PC-3 (cell line): ENCODE data around the gene RALB. TPM values are rescaled to one million over a fixed set of nuclear protein-coding genes. Genes with fewer than 3 reads are reported as not detected.

Experiments
- ATAC-seq: fragments of 200-7000 bp; cut with Tn5 transposase; 2 replicates; pipeline ENCODE4 v1.9.1; 2020; ENCODE audit warnings: mild to moderate bottlenecking, moderate library complexity
- BruUV-seq: library from RNA; stranded (reverse); fragments of 400-500 nt; replicated peaks from 2 replicates; lab custom pipeline; 2021; lab: Mats Ljungman, UMichigan
- CTCF ChIA-PET: fragments of 300-600 bp; sonication (Branson Sonifier 250); formaldehyde crosslinking; loops from one replicate; lab custom pipeline; 2022; ENCODE audit warnings: antibody characterized with exemption; lab: Charles Lee
- POLR2A ChIA-PET: fragments of 300-600 bp; sonication (Branson Sonifier 250); formaldehyde crosslinking; loops from one replicate; lab custom pipeline; 2022; ENCODE audit warnings: antibody characterized with exemption; ENCODE audit not compliant: unreplicated experiment; lab: Charles Lee
- DNase-seq: peaks from one replicate; pipeline ENCODE4 v3.0.0-alpha.2; 2015
- H2AFZ ChIP-seq: fragments of 300-600 bp; sonication (generic); 2 replicates; pipeline ENCODE4 v1.6.0; 2016; ENCODE audit warnings: antibody characterized with exemption, low read length
- H3F3A ChIP-seq: fragments of 300-600 bp; sonication (generic); one replicate; pipeline ENCODE4 v1.6.0; 2017; ENCODE audit warnings: antibody characterized with exemption, low read length, control low read depth, mild to moderate bottlenecking; ENCODE audit not compliant: unreplicated experiment
- H3K27ac ChIP-seq: fragments of 300-600 bp; sonication (generic); 2 replicates; pipeline ENCODE4 v1.5.1; 2016; ENCODE audit warnings: mild to moderate bottlenecking, low read length
- H3K27me3 ChIP-seq: fragments of 300-600 bp; sonication (generic); 2 replicates; pipeline ENCODE4 v1.6.1; 2016; ENCODE audit warnings: low read length, mixed read lengths
- H3K36me3 ChIP-seq: fragments of 300-600 bp; sonication (generic); 2 replicates; pipeline ENCODE4 v1.6.1; 2016; ENCODE audit warnings: low read depth, mixed run types, low read length, mixed read lengths
- H3K4me1 ChIP-seq: fragments of 300-600 bp; sonication (generic); 2 replicates; pipeline ENCODE4 v1.5.1; 2016; ENCODE audit warnings: low read length; ENCODE audit not compliant: insufficient read depth
- H3K4me2 ChIP-seq: fragments of 300-600 bp; sonication (generic); 2 replicates; pipeline ENCODE4 v1.6.0; 2016; ENCODE audit warnings: low read length
- H3K4me3 ChIP-seq: fragments of 300-600 bp; sonication (generic); 2 replicates; pipeline ENCODE4 v1.5.1; 2016; ENCODE audit warnings: mild to moderate bottlenecking, low read length, mixed read lengths
- H3K79me2 ChIP-seq: fragments of 300-600 bp; sonication (generic); 2 replicates; pipeline ENCODE4 v1.6.1; 2017; ENCODE audit warnings: low read length, mixed read lengths
- H3K9ac ChIP-seq: fragments of 300-600 bp; sonication (generic); 2 replicates; pipeline ENCODE4 v1.6.0; 2016; ENCODE audit warnings: mild to moderate bottlenecking, low read length
- H3K9me2 ChIP-seq: fragments of 300-600 bp; sonication (generic); replicated peaks from 2 replicates; pipeline ENCODE4 v1.6.1; 2016; ENCODE audit warnings: mixed run types, low read length, mixed read lengths
- H3K9me3 ChIP-seq: fragments of 300-600 bp; sonication (generic); 2 replicates; pipeline ENCODE4 v1.6.1; 2016; ENCODE audit warnings: low read length, mixed read lengths
- H4K20me1 ChIP-seq: fragments of 300-600 bp; sonication (generic); 2 replicates; pipeline ENCODE4 v1.6.1; 2016; ENCODE audit warnings: low read length, mixed read lengths
- EZH2 ChIP-seq: fragments of 300-600 bp; sonication (generic); IDR thresholded peaks from one replicate; pipeline ENCODE4 v1.6.1; 2017; ENCODE audit warnings: antibody characterized with exemption, mild to moderate bottlenecking, low read length; ENCODE audit not compliant: unreplicated experiment
- EZH2phosphoT487 ChIP-seq: fragments of 300-600 bp; sonication (generic); IDR thresholded peaks from 2 replicates; pipeline ENCODE4 v1.6.1; 2018; ENCODE audit warnings: mild to moderate bottlenecking, antibody characterized with exemption, low read length, borderline replicate concordance
- intact Hi-C: fragments of 100-400 bp; cut with micrococcal nuclease; formaldehyde crosslinking; loops from 2 replicates; pipeline ENCODE4 v1.9.0; 2023
- total RNA-seq: library from RNA; depleted of rRNA; stranded (reverse); fragments of >200 nt; gene quantifications from 2 replicates; pipeline ENCODE4 v1.2.3, GENCODE V29; 2014
- TF ChIP-seq, protein P1 (sequence below): fragments of 300-600 bp; sonication (generic); conservative IDR thresholded peaks from 2 replicates; pipeline ENCODE4 v1.5.1; 2017; ENCODE audit warnings: antibody characterized with exemption, low read depth, mild to moderate bottlenecking, low read length

Gene RALB
- total RNA-seq, 1 experiment from 2014 or later: 57.9 TPM

DNA sequence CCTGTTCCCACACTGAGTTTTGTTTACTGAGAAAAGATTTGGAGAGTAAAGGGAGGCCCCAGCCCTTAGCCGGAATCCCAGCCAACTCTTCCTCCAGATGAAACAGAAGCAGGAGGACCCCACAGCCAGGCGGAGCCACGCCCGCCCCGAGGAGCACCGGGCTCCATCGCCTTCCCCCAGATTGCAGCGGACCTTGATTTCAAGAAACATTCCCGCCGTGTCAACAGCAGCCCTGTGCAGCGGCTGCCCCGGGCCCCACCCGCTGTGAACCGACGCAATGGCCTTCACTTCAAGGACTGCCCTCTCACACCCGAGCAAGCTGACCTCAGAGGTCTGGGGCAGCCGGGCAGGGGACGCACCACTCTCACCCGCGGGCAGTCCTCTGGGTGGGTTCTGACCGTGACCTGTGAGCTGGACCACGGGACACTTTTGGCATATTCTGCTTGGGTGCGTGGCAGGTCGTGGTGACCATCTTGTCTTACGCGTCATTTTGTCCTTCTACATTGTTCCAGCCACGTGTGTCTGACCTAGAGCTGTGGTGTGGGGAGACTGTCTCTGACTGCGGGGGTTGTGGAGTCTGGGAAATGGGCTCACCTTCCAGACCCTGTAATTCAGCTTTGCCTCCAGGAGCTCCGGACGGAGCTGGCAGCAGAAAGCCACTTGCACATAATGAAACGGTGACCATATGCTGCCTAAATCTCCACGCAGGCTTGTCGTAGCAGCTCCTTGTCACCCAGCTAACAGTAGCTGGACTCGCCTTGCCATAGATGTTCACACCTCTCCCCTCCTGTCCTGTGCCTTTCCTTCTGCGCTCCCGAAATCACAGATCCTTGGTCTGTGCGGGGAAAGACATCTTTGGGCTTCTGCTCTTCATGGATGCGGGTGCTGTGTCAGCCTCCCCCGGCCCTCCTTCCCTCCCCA, 61.3 kb downstream of the RALB start:
- H2AFZ ChIP-seq: peak overlapping the region; percentile 71
- CTCF ChIA-PET: interaction anchor here (0.6 to 1.4 kb wide), 15 partner anchors 10 to 206 kb away, joined by 3 to 15 read pairs (median 5); partner anchors contain the start of genes RALB and TMEM185B
- H3K9ac ChIP-seq: peak overlapping the region; percentile 4; the same call in 1 of the 2 replicates
- ATAC-seq (peak; percentile 26), DNase-seq (no peak)
- intact Hi-C loops: loop anchor here (1.0 kb wide), 6 partner anchors 61 to 366 kb away; partner anchors contain the start of gene TMEM185B
- no peaks in the 10 kb centered on the region for H3F3A ChIP-seq
- no peak overlapping the region for H3K27ac ChIP-seq
- peak overlapping the region; percentile 64 for H3K4me3 ChIP-seq
- H3K9me3 ChIP-seq: no peaks in the 10 kb centered on the region
- H3K4me1 ChIP-seq: peaks cover 4% of the 10 kb centered on the region; the same call in 1 of the 2 replicates
- TF ChIP-seq, protein P1, sequence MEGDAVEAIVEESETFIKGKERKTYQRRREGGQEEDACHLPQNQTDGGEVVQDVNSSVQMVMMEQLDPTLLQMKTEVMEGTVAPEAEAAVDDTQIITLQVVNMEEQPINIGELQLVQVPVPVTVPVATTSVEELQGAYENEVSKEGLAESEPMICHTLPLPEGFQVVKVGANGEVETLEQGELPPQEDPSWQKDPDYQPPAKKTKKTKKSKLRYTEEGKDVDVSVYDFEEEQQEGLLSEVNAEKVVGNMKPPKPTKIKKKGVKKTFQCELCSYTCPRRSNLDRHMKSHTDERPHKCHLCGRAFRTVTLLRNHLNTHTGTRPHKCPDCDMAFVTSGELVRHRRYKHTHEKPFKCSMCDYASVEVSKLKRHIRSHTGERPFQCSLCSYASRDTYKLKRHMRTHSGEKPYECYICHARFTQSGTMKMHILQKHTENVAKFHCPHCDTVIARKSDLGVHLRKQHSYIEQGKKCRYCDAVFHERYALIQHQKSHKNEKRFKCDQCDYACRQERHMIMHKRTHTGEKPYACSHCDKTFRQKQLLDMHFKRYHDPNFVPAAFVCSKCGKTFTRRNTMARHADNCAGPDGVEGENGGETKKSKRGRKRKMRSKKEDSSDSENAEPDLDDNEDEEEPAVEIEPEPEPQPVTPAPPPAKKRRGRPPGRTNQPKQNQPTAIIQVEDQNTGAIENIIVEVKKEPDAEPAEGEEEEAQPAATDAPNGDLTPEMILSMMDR: no peak
- TF ChIP-seq EZH2 (no peak), EZH2phosphoT487 (no peak)
- peak overlapping the region; percentile 80 for H3K4me2 ChIP-seq
- no TSS peak for BruUV-seq
- no peaks in the 10 kb centered on the region for H3K9me2 ChIP-seq
- H4K20me1 ChIP-seq: no peaks in the 10 kb centered on the region
- no peaks in the 10 kb centered on the region for H3K79me2 ChIP-seq
- POLR2A ChIA-PET: interaction anchor here (0.7 kb wide), 1 partner anchor 91 kb away, joined by 4 read pairs; the partner anchor contains the start of gene TMEM185B
- H3K27me3 ChIP-seq: no peaks in the 10 kb centered on the region
- H3K36me3 ChIP-seq: no peaks in the 10 kb centered on the region

DNA sequence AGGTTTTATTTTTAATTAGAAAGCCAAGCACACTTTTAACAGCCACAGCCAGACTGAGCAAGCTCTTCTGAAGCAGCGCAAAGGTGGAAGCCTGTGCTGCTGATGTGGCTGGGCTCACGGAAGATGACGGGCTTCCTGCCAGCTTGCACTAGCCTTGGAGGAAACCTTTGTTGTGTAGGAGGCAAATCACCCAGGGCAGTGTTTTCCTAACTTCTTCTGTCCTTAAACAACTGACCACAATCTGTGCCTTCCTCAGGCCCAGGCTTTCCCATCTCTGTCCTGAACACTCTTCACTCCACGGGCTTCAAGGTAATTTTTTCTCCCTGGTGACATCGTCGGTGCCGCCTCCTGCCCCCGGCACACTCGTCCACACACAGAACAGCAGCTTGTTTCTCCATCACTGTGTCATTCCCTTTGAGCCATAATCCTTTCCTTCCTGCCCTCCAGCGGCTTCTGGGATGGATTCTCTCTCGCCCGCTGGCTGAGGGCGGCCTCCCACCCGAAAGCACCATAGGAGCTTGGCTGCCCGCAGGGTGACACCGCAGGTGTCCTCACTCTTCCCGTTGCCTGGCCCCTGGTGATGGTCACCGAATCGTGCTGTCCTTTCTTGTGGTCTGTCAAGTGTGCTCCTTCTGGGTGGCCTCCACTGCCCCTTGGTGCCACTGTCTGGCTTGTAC, 62.2 kb downstream of the RALB start:
- Histone ChIP-seq H3K27ac (no peak overlapping the region), H2AFZ (no peak overlapping the region), H3K9me3 (no peaks in the 10 kb centered on the region), H3K9ac (no peak overlapping the region), H3F3A (no peaks in the 10 kb centered on the region), H3K9me2 (no peaks in the 10 kb centered on the region), H3K79me2 (no peaks in the 10 kb centered on the region), H3K27me3 (no peaks in the 10 kb centered on the region), H3K4me3 (no peak overlapping the region), H3K4me2 (no peak overlapping the region), H3K36me3 (no peaks in the 10 kb centered on the region), H4K20me1 (no peaks in the 10 kb centered on the region), H3K4me1 (peaks cover 4% of the 10 kb centered on the region; the same call in 1 of the 2 replicates)
- no TSS peak for BruUV-seq
- ATAC-seq: no peak
- CTCF ChIA-PET: interaction anchor here (0.8 kb wide), 1 partner anchor 85 kb away, joined by 3 read pairs; no protein-coding TSS in a partner anchor
- POLR2A ChIA-PET: no interaction called here
- TF ChIP-seq EZH2 (no peak), EZH2phosphoT487 (no peak)
- TF ChIP-seq, protein P1: no peak
- no peak for DNase-seq
- intact Hi-C loops: no loop called here
